A204.1 (cell line): Measurements from ENCODE around the gene RIMKLB.
"Not testable (repeated sequence)": the region's sequence is repeated elsewhere in the genome, so short reads cannot be mapped to it uniquely, and the experiment has no call there.

Experiments
- FAIRE-seq: peaks from 2 replicates; lab custom pipeline; 2012; peaks lifted over from hg19 to GRCh38; lab: Jason Lieb, UNC

The RIMKLB gene

GRCh38 chr12:8692573-8692972 is 5.2 kb upstream of the RIMKLB start:
- FAIRE-seq, result no peak

DNA sequence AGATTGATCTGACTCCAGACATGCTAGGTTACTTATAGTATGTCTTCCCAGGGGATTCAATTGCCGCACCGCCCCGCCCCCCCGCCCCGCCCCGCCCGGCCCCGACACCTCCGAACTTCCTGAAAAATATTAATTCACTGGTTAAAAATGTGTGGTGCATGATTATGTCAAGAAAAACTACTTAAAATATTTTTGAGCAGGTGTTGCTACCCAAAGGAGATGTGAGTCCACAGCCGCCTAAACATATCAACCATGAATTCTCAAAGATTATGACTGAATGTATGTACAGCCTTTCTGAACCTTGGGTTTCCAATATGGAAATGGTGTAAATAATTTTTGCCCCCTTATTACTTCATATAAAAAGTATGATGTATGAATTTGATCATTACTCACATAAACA is 2.7 kb upstream of the RIMKLB start:
- FAIRE-seq, result no peak

DNA sequence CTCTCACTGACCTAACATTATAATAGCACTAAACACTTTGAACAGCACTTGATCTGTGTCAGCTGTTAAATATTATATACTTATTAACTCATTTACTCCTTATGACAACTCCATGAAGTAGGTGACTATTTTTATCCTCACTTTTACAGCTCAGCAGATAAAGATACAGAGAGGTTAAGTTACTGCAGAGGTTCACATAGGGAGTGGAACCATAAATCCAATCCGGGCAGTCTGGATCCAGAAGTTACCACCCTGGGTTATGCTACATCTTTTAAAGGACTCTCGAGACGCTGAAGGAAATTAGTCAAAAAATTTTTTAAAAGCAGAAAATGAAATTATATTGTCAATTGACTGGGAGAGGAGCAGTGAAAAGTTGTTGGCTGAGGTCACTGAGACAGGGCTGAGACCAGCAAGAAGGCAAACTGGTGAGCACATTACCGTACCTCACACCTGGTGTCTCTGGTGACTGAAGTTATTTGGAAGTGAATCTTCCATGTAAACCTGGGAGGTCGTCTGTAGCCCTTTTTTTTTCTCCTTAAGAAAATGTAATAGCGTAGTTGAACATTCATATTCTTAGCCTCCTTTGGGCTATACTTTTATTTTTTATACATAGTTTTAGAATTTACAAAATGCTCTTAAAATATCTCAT is 1.2 kb upstream of the RIMKLB start:
- FAIRE-seq, result no peak

- FAIRE-seq, result no peak
Measured at GRCh38 chr12:8697120-8697475, 693 bp upstream of the RIMKLB start.

DNA sequence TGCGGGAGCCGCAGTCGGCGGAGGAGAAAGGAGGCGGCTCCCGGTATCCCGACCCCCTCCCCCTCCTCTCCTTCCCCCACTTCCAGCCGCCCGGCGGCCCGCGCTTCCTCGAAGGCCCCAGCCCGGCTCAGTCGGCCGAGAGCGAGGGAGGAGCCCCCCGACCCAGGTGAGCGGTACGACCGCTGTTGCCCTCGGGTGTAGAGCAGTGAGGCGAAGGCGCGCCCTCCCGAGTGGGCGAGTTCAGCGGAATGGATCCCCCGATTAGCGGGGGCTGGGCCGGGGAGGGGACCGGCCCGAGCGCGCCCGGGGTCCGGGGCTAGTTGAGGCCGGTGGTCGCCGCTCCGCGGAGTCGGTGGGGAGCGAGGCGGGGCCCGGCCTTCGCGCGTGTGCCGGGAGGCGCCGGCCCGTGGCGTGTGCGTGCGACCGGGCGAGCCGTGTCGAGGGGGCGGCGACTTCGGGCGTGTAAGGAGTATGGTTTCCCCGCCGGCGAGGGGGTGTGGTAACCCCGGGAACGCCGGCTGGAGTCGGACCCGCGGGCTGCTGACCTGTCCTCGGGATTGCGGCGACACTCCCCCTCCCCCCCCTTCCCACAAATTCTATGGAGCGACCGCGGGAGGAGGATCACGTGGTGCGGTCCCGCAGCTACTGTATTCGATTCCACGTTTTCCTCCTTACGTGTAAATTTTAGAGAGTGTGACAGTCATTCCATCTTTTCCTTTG is 501 bp downstream of the RIMKLB start:
- FAIRE-seq, result no peak

DNA sequence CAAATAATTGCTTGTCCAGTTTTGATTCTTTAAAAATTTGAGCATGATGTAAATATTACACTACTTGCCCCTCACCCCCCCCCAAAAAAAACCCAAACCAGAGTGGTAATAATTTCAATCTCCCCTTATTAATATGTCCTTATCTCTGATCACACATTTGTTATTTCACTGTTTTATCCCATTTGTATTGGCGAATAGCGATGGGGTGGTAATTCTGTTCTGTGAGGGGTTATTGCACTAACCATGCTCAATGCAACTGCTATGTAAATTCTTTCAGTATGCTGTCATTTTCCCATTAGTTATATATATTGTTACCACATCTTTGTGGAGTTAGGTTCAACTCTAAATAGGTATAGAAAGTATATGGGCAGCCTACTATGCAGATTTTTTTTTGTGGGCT is 1.1 kb downstream of the RIMKLB start:
- FAIRE-seq, result no peak

DNA sequence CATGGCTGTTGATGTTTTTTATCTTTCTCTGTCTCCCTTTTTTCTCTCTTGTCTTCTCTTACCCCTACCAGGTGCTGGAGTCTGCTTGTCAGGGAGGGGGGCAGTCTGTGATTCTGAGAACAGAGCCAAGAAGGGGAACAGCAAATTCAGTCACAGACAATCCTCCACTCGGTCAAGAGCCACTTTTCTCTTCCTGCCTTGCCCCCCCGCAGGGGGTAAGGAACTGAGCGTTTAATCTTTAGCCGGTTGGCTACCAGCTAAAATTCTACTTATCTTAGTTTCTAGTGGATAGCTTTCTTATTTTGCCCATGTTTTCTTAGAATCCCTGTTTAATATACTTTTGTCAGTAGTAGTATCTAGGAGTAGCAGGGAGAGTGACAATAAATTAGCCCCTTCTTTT is 1.9 kb downstream of the RIMKLB start:
- no peak for FAIRE-seq

GRCh38 chr12:8701046-8701660 is 3.4 kb downstream of the RIMKLB start:
- no peak for FAIRE-seq

GRCh38 chr12:8702159-8702558 is 4.4 kb downstream of the RIMKLB start:
- FAIRE-seq, result no peak

DNA sequence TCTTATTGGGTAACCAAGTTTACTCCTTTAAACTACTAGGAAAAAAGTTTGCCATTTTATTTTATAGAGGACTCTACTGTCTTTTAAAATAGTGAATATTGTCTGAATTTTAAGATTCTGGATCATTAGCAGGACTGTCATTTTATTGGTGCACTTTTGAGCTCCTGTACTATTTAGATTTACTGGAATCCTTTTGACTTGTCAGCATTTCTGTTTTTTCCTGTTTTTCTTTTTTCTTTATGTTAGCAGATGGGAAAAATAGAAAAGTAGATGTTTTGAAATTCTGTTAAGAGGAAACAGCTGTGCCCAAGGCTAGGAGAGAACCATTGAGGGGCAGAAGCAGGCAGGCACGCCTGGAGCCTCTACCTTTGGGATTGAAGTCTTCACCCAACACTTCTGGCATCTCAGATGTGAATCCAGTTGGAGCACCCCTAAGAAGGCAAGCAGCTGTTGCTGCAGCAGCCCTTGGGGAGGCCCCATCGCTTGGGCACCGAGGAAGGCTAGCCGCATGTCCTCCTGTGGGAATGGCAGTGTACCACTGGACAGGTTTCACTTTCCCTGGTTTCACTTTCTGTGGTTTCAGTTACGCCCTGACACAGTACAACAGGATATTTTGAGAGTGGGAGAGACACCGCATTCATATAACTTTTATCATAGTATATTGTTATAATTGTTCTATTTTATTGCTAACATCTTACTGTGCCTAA is 11.5 kb downstream of the RIMKLB start:
- peak; percentile 41 for FAIRE-seq

- FAIRE-seq, result no peak
Measured at GRCh38 chr12:8712572-8712971, 14.8 kb downstream of the RIMKLB start.

DNA sequence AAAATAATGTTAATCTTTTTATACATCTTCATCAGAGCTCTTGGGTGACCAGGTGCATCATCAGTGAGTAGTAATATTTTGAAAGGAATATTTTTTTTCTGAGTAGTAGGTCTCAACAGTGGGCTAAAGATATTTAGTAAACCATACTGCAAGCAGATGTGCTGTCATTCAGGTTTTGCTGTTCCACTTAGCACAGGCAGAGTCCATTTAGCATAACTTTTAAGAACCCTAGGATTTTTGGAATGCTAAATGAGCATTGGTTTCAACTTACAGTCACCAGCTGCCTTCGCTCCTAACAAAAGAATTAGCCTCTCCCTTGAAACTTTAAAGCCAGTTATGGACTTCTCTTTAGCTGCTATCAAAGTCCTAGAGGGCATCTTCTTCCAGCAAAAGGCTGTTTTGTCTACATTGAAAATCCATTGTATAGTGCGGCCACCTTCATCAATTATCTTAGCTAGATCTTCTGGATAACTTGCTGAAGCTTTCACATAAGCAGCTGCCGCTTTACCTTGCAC is 24.6 kb downstream of the RIMKLB start:
- no peak for FAIRE-seq

- FAIRE-seq, result no peak
Measured at GRCh38 chr12:8734873-8735381, 37.1 kb downstream of the RIMKLB start.

DNA sequence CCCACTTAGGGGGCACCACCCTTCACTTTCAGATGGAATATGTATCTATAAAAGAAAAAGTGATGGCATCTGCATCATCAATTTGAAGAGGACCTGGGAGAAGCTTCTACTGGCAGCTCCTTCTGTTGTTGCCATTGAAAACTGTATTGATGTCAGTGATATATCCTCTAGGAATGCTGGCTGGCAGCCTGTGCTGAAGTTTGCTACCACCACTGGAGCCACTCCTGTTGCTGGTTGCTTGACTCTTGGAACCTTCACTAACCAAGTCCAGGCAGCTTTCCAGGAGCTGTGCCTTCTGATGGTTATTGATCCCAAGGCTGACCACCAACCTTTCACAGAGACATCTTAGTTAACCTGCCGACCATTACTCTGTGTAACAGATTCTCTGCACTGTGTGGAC is 44.7 kb downstream of the RIMKLB start:
- no peak for FAIRE-seq

DNA sequence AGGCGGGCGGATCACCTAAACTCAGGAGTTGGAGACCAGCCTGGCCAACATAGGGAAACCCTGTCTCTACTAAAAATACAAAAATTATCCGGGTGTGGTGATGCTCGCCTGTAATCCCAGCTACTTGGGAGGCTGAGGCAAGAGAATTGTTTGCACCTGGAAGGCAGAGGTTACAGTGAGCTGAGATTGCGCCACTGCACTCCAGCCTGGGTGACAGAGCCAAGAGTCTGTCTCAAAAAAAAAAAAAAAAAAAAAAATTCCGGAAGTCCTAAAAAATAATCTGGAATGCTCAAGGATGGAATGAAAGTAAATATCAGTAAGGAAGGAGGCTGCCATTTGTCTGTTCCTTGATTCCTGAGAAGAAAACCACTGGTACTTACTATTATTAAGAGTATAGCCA is 45.3 kb downstream of the RIMKLB start:
- not testable (repeated sequence) for FAIRE-seq

- not testable (repeated sequence) for FAIRE-seq
Measured at GRCh38 chr12:8745631-8746030, 47.8 kb downstream of the RIMKLB start.

GRCh38 chr12:8746046-8746445 is 48.3 kb downstream of the RIMKLB start:
- no peak for FAIRE-seq

GRCh38 chr12:8760076-8760475 is 62.3 kb downstream of the RIMKLB start:
- FAIRE-seq, result not testable (repeated sequence)

DNA sequence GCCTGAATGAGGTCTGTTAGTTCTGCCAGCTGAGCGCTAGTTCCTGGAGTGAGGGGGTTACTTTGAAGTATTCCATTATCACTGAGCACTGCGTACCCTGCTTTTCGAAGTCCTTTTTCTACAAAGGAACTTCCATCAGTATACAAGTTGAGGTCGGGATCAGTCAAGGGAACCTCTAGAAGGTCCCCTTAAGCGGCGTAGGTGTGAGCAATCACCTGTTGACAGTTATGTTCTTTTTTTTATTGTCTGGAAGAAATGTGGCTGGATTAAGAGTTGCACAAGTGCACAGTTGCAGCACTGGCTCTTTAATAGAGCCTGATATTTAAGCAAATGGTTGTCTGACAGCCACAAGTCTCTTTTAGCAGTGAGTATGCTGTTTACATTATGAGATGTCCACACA is 64.9 kb downstream of the RIMKLB start:
- not testable (repeated sequence) for FAIRE-seq

DNA sequence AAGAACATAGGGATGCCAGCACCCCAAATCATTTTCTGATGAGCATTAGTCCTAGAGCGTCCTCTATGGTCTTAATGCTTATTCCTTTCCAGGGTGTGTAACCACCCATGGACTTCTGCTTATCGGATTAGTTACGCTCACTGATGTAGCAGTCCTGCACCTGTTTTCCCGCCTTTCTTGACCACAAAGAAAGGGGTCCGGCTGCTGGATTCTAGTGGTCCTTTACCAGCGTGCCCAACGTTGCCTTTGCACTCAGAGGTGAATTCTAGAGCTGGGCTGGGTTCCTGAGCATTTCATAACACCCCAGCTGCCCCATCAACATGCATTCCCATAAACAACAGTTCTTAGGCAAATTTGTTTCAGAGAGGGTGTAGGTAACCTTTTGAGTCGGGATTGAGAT is 68.3 kb downstream of the RIMKLB start:
- FAIRE-seq, result not testable (repeated sequence)

DNA sequence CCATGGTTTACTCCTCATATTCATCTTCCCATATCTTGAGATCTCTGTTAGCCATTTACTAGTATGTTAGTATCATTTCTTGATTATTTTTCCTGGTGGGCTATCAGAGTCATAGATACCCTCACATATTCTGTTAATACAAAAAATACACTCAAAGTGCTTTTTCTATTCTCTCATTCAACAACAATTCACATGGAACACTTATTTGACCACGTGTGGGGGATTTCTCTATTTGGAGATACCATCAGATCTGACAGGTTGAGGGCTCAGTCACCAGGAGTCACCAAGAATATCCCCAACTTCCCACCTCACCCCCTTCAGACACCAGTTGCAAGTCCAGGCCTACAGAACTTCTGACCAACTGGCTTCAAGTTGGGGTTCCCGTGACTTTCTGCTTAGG is 72.7 kb downstream of the RIMKLB start:
- FAIRE-seq, result no peak

DNA sequence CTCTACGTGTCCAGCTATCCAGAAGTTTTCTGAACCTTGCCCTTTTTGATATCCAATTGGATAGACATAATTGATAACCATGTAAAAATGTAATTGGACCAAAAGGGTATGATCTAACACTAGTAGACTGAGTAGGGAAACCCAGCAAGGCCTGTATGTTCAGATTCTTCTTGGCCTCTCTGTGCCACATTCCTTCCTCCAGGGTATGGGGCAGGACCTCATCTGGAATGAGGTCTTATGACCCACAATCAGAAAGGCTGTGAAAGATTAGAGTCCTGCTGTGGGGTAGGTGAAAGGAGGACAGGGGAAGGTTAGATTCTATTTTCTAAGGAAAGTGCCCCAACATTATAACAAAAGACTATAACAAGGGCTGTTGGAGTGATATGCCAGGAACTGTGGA is 73.3 kb downstream of the RIMKLB start:
- FAIRE-seq, result no peak

DNA sequence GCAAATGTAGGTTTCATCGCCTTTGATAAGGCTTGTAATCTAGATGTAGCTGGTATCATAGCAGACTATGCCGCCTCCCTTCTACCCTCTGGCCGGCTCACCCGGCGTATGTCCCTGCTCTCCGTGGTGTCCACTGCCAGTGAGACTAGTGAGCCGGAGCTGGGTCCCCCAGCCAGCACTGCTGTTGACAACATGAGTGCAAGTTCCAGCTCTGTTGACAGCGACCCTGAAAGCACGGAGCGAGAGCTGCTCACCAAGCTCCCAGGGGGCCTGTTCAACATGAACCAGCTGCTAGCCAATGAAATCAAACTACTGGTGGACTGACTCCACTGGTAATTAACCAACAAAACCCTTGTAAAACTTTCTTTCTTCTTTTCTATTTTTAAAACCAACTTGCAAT is 75.7 kb downstream of the RIMKLB start:
- no peak for FAIRE-seq
